IMR-90 (cell line): ENCODE measurements around the gene CENPF. TPM values are rescaled to one million over a fixed set of nuclear protein-coding genes. Genes with fewer than 3 reads are reported as not detected.

Experiments
- ATAC-seq: fragments of 200-7000 bp; cut with Tn5 transposase; 2 replicates; pipeline ENCODE4 v1.9.1; 2020; ENCODE audit warnings: low read depth, mild to moderate bottlenecking, moderate library complexity
- BruUV-seq: library from RNA; stranded (reverse); fragments of 400-500 nt; replicated peaks from 2 replicates; lab custom pipeline; 2021; lab: Mats Ljungman, UMichigan
- CTCF ChIA-PET: fragments of 300-600 bp; formaldehyde crosslinking; extraction: SDS; loops from one replicate; lab custom pipeline; 2021; ENCODE audit warnings: antibody characterized with exemption; lab: Yijun Ruan, JAX
- POLR2A ChIA-PET: fragments of 300-600 bp; sonication (Branson Sonifier 250); formaldehyde crosslinking; loops from one replicate; lab custom pipeline; 2022; ENCODE audit warnings: antibody characterized with exemption; ENCODE audit not compliant: unreplicated experiment; lab: Charles Lee
- DNase-seq: peaks from one replicate; pipeline ENCODE4 v3.0.0; 2013
- H2AFZ ChIP-seq: replicated peaks from 2 replicates; pipeline ENCODE3; 2013; ENCODE audit warnings: low read length, mild to moderate bottlenecking; ENCODE audit not compliant: poor library complexity
- H2AK5ac ChIP-seq: 2 replicates; pipeline ENCODE4 v1.6.1; 2013; ENCODE audit warnings: low read depth, low read length, inconsistent platforms
- H2AK9ac ChIP-seq: replicated peaks from 2 replicates; pipeline ENCODE3; 2013; ENCODE audit warnings: mild to moderate bottlenecking, low read depth, low read length, moderate library complexity; ENCODE audit not compliant: poor library complexity
- H2BK120ac ChIP-seq: 2 replicates; pipeline ENCODE4 v1.6.1; 2013; ENCODE audit warnings: low read depth, low read length, inconsistent platforms
- H2BK15ac ChIP-seq: 3 replicates; pipeline ENCODE4 v1.6.1; 2013; ENCODE audit warnings: low read depth, low read length, inconsistent platforms
- H2BK20ac ChIP-seq: 2 replicates; pipeline ENCODE4 v1.6.1; 2013; ENCODE audit warnings: low read depth, mild to moderate bottlenecking, inconsistent platforms, low read length, moderate library complexity
- H2BK5ac ChIP-seq: 2 replicates; pipeline ENCODE4 v1.6.1; 2013; ENCODE audit warnings: mild to moderate bottlenecking, low read depth, low read length, inconsistent platforms; ENCODE audit not compliant: poor library complexity, severe bottlenecking
- H3K14ac ChIP-seq: replicated peaks from 2 replicates; pipeline ENCODE4 v1.6.1; 2013; ENCODE audit warnings: low read depth, low read length, inconsistent platforms
- H3K18ac ChIP-seq: 2 replicates; pipeline ENCODE4 v1.6.1; 2013; ENCODE audit warnings: low read depth, low read length, control low read depth
- H3K23ac ChIP-seq: 2 replicates; pipeline ENCODE4 v1.6.1; 2013; ENCODE audit warnings: low read depth, low read length, inconsistent platforms
- H3K27ac ChIP-seq: 2 replicates; pipeline ENCODE4 v1.5.1; 2013; ENCODE audit warnings: mild to moderate bottlenecking, control low read depth, low read length; ENCODE audit not compliant: insufficient read depth
- H3K27me3 ChIP-seq: 2 replicates; pipeline ENCODE4 v1.6.1; 2013; ENCODE audit warnings: low read length; ENCODE audit not compliant: control insufficient read depth, insufficient read depth
- H3K36me3 ChIP-seq: 2 replicates; pipeline ENCODE4 v1.6.1; 2013; ENCODE audit warnings: low read length, mixed read lengths; ENCODE audit not compliant: control insufficient read depth, insufficient read depth
- H3K4ac ChIP-seq: 2 replicates; pipeline ENCODE4 v1.6.1; 2013; ENCODE audit warnings: low read depth, low read length, inconsistent platforms
- H3K4me1 ChIP-seq: 2 replicates; pipeline ENCODE4 v1.6.1; 2013; ENCODE audit warnings: low read length, mixed read lengths; ENCODE audit not compliant: control insufficient read depth, insufficient read depth
- H3K4me2 ChIP-seq: 2 replicates; pipeline ENCODE4 v1.6.1; 2013; ENCODE audit warnings: low read depth, mild to moderate bottlenecking, control low read depth, low read length, moderate library complexity
- H3K4me3 ChIP-seq: 2 replicates; pipeline ENCODE4 v1.5.1; 2013; ENCODE audit warnings: low read depth, mild to moderate bottlenecking, control low read depth, low read length, moderate library complexity; ENCODE audit not compliant: insufficient read depth
- H3K56ac ChIP-seq: 2 replicates; pipeline ENCODE4 v1.6.1; 2013; ENCODE audit warnings: low read length, inconsistent platforms; ENCODE audit not compliant: insufficient read depth; ENCODE audit errors: extremely low read depth
- H3K79me1 ChIP-seq, 2 experiments: 2 replicates each; pipeline ENCODE4 v1.6.1; 2013; ENCODE audit warnings: low read length in 2 of 2, inconsistent platforms in 1 of 2, low read depth in 1 of 2
- H3K9ac ChIP-seq: 2 replicates; pipeline ENCODE4 v1.6.1; 2013; ENCODE audit warnings: low read depth, low read length, control low read depth
- H3K9me1 ChIP-seq: 2 replicates; pipeline ENCODE4 v1.6.1; 2013; ENCODE audit warnings: low read length, inconsistent platforms; ENCODE audit not compliant: insufficient read depth
- H3K9me3 ChIP-seq: 2 replicates; pipeline ENCODE4 v1.6.1; 2013; ENCODE audit warnings: low read length; ENCODE audit not compliant: control insufficient read depth, insufficient read depth
- H4K20me1 ChIP-seq: 2 replicates; pipeline ENCODE4 v1.6.1; 2013; ENCODE audit warnings: low read length, inconsistent platforms; ENCODE audit not compliant: insufficient read depth
- H4K5ac ChIP-seq: 2 replicates; pipeline ENCODE4 v1.6.1; 2013; ENCODE audit warnings: mild to moderate bottlenecking, low read depth, low read length, control low read depth
- H4K8ac ChIP-seq, 2 experiments: 2 replicates each; pipeline ENCODE4 v1.6.1; 2013; ENCODE audit warnings: low read depth in 2 of 2, low read length in 2 of 2, control low read depth in 1 of 2, inconsistent platforms in 1 of 2
- H4K91ac ChIP-seq: 2 replicates; pipeline ENCODE4 v1.6.1; 2013; ENCODE audit warnings: low read depth, low read length, inconsistent platforms; ENCODE audit not compliant: insufficient read depth
- BHLHE40 ChIP-seq: fragments of 150-350 bp; IDR thresholded peaks from 2 replicates; pipeline ENCODE4 v1.6.1; 2016; ENCODE audit warnings: mild to moderate bottlenecking, low read depth, low read length
- CEBPB ChIP-seq: IDR thresholded peaks from 2 replicates; pipeline ENCODE4 v1.6.1; 2012; ENCODE audit warnings: low read depth, low read length, improper control_type of control experiment
- CHD1 ChIP-seq: IDR thresholded peaks from 2 replicates; pipeline ENCODE4 v1.6.1; 2012; ENCODE audit warnings: low read depth, low read length, improper control_type of control experiment
- ELK1 ChIP-seq: fragments of 150-350 bp; IDR thresholded peaks from 2 replicates; pipeline ENCODE4 v1.6.1; 2016; ENCODE audit warnings: low read depth, mild to moderate bottlenecking, low read length, moderate library complexity, borderline replicate concordance
- FOS ChIP-seq: fragments of 150-350 bp; IDR thresholded peaks from 2 replicates; pipeline ENCODE4 v1.6.1; 2016; ENCODE audit warnings: low read depth, low read length
- MAFK ChIP-seq: IDR thresholded peaks from 2 replicates; pipeline ENCODE4 v1.6.1; 2012; ENCODE audit warnings: low read depth, low read length, improper control_type of control experiment
- MAZ ChIP-seq: IDR thresholded peaks from 2 replicates; pipeline ENCODE4 v1.6.1; 2012; ENCODE audit warnings: low read depth, mild to moderate bottlenecking, low read length, improper control_type of control experiment, moderate library complexity, borderline replicate concordance
- MXI1 ChIP-seq: IDR thresholded peaks from 2 replicates; pipeline ENCODE4 v1.6.1; 2012; ENCODE audit warnings: low read depth, mild to moderate bottlenecking, low read length, moderate library complexity, borderline replicate concordance
- NFE2L2 ChIP-seq: fragments of 150-350 bp; IDR thresholded peaks from 2 replicates; pipeline ENCODE4 v1.6.1; 2016; ENCODE audit warnings: low read depth, mild to moderate bottlenecking, low read length
- POLR2A ChIP-seq: IDR thresholded peaks from 2 replicates; pipeline ENCODE4 v1.6.1; 2012; ENCODE audit warnings: mild to moderate bottlenecking, low read depth, low read length
- RAD21 ChIP-seq: IDR thresholded peaks from 2 replicates; pipeline ENCODE4 v1.6.1; 2012; ENCODE audit warnings: low read length, improper control_type of control experiment
- RCOR1 ChIP-seq: IDR thresholded peaks from 2 replicates; pipeline ENCODE4 v1.6.1; 2012; ENCODE audit warnings: mild to moderate bottlenecking, low read length, improper control_type of control experiment; ENCODE audit not compliant: insufficient replicate concordance
- RFX5 ChIP-seq: IDR thresholded peaks from 2 replicates; pipeline ENCODE4 v1.8.0; 2012; ENCODE audit warnings: low read depth, mild to moderate bottlenecking, low read length, moderate library complexity
- SMC3 ChIP-seq: fragments of 150-350 bp; IDR thresholded peaks from 2 replicates; pipeline ENCODE4 v1.6.1; 2016; ENCODE audit warnings: low read depth, mild to moderate bottlenecking, antibody characterized with exemption, low read length, moderate library complexity
- WGBS, 2 experiments: methylation state at CpG; one replicate each; pipeline versions ENCODE4 v1.1.5 to v1.1.7; 2013; ENCODE audit warnings: missing lambda C conversion rate in 2 of 2; ENCODE audit not compliant: insufficient read length in 1 of 2; ENCODE audit errors: extremely low coverage in 2 of 2; 5-methylcytosine and 5-hydroxymethylcytosine counted together
- dilution Hi-C: fragments of 300-500 bp; cut with HindIII; formaldehyde crosslinking; loops from one replicate; pipeline ENCODE4 v1.14.3; 2018; ENCODE audit warnings: low sequenced_read_pairs; ENCODE audit not compliant: unreplicated experiment
- in situ Hi-C: fragments of 300-500 bp; cut with MboI; formaldehyde crosslinking; loops from 3 replicates; pipeline ENCODE4 v1.14.3; 2019; ENCODE audit warnings: low sequenced_read_pairs, inconsistent platforms, mixed read lengths
- intact Hi-C: fragments of 100-400 bp; cut with micrococcal nuclease; formaldehyde crosslinking; loops from 2 replicates; pipeline ENCODE4 v1.10.0; 2022
- polyA plus RNA-seq, 3 experiments: library from polyadenylated mRNA; depleted of rRNA; stranded (reverse); fragments of >200 nt; gene quantifications; 2 replicates each; pipeline ENCODE4 v1.2.3, GENCODE V29; 2012; ENCODE audit warnings: low replicate concordance in 1 of 3
- total RNA-seq: library from RNA; depleted of rRNA; stranded (reverse); fragments of >200 nt; gene quantifications from 2 replicates; pipeline ENCODE4 v1.2.3, GENCODE V29; 2012
- TF ChIP-seq, protein P1 (sequence below): conservative IDR thresholded peaks from 2 replicates; pipeline ENCODE4 v1.5.1; 2012; ENCODE audit warnings: mild to moderate bottlenecking, low read depth, low read length, improper control_type of control experiment
- TF ChIP-seq, protein P2 (sequence below): fragments of 150-350 bp; IDR thresholded peaks from 2 replicates; pipeline ENCODE4 v1.6.1; 2017; ENCODE audit warnings: mild to moderate bottlenecking, antibody characterized with exemption, low read length, low read depth

Gene CENPF
- total and polyA plus RNA-seq, 2 of the 4 experiments (the other 2 are of a cell fraction), result 20.9 to 51.8 TPM

GRCh38 chr1:214635086-214635485 lies 32.1 kb downstream of the CENPF start:
- no peak overlapping the region for H3K14ac ChIP-seq
- dilution Hi-C loops, result no loop called here
- no peak overlapping the region for H3K4me3 ChIP-seq
- no peak overlapping the region for H2AK9ac ChIP-seq
- POLR2A ChIA-PET, result no interaction called here
- WGBS, 2 experiments, result 100% methylated on average over 1 of the region's 3 CpGs; no CpG with 5 or more reads in 1 of the 2 experiments
- H3K79me1 ChIP-seq, result peaks cover 26 to 49% of the 10 kb centered on the region in 2 experiments
- no peaks in the 10 kb centered on the region for H3K27me3 ChIP-seq
- BruUV-seq, result no TSS peak
- H4K91ac ChIP-seq, result no peak overlapping the region
- H3K4ac ChIP-seq, result no peak overlapping the region
- in situ Hi-C loops, result no loop called here
- no peak overlapping the region for H2BK15ac ChIP-seq
- no peak overlapping the region for H2BK5ac ChIP-seq
- no peak overlapping the region for H2AFZ ChIP-seq
- ATAC-seq (no peak), DNase-seq (no peak)
- peaks cover 2% of the 10 kb centered on the region; the same call in 1 of the 2 replicates for H3K36me3 ChIP-seq
- no peak overlapping the region for H2BK20ac ChIP-seq
- H3K56ac ChIP-seq, result no peak overlapping the region
- H3K9ac ChIP-seq, result no peak overlapping the region
- no peak for TF ChIP-seq SMC3
- no peak for TF ChIP-seq NFE2L2
- TF ChIP-seq, protein P1, sequence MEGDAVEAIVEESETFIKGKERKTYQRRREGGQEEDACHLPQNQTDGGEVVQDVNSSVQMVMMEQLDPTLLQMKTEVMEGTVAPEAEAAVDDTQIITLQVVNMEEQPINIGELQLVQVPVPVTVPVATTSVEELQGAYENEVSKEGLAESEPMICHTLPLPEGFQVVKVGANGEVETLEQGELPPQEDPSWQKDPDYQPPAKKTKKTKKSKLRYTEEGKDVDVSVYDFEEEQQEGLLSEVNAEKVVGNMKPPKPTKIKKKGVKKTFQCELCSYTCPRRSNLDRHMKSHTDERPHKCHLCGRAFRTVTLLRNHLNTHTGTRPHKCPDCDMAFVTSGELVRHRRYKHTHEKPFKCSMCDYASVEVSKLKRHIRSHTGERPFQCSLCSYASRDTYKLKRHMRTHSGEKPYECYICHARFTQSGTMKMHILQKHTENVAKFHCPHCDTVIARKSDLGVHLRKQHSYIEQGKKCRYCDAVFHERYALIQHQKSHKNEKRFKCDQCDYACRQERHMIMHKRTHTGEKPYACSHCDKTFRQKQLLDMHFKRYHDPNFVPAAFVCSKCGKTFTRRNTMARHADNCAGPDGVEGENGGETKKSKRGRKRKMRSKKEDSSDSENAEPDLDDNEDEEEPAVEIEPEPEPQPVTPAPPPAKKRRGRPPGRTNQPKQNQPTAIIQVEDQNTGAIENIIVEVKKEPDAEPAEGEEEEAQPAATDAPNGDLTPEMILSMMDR, result no peak
- TF ChIP-seq CEBPB, result no peak
- TF ChIP-seq RCOR1, result no peak
- no peak for TF ChIP-seq ELK1
- TF ChIP-seq FOS, result no peak
- TF ChIP-seq MXI1, result no peak
- TF ChIP-seq BHLHE40, result no peak
- TF ChIP-seq RFX5, result no peak
- TF ChIP-seq MAZ, result no peak
- no peak for TF ChIP-seq RAD21
- TF ChIP-seq CHD1, result no peak
- TF ChIP-seq MAFK, result no peak
- TF ChIP-seq, protein P2, sequence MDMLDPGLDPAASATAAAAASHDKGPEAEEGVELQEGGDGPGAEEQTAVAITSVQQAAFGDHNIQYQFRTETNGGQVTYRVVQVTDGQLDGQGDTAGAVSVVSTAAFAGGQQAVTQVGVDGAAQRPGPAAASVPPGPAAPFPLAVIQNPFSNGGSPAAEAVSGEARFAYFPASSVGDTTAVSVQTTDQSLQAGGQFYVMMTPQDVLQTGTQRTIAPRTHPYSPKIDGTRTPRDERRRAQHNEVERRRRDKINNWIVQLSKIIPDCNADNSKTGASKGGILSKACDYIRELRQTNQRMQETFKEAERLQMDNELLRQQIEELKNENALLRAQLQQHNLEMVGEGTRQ, result no peak
- TF ChIP-seq POLR2A, result no peak
- H3K27ac ChIP-seq, result no peak overlapping the region
- CTCF ChIA-PET, result interaction anchor here (0.6 to 0.8 kb wide), 3 partner anchors 252 to 889 kb away, joined by 3 to 4 read pairs (median 3); no protein-coding TSS in a partner anchor
- intact Hi-C loops, result no loop called here
- no peak overlapping the region for H2BK120ac ChIP-seq
- no peak overlapping the region for H3K18ac ChIP-seq
- no peak overlapping the region for H4K8ac ChIP-seq
- peaks cover 5% of the 10 kb centered on the region; the same call in 1 of the 2 replicates for H3K4me1 ChIP-seq
- H3K9me3 ChIP-seq, result no peaks in the 10 kb centered on the region
- H3K4me2 ChIP-seq, result no peak overlapping the region
- 0 out of 2 replicates have a peak, but pooled peaks cover 5% of the 10 kb centered on the region for H3K9me1 ChIP-seq
- no peak overlapping the region for H4K5ac ChIP-seq
- H4K20me1 ChIP-seq, result no peaks in the 10 kb centered on the region
- H3K23ac ChIP-seq, result no peak overlapping the region
- no peak overlapping the region for H2AK5ac ChIP-seq
